ENCODE results near the gene GAGE12C.
"Not testable (repeated sequence)": the region's sequence is repeated elsewhere in the genome, so short reads cannot be mapped to it uniquely, and the experiment has no call there.

GAGE12C gene

DNA sequence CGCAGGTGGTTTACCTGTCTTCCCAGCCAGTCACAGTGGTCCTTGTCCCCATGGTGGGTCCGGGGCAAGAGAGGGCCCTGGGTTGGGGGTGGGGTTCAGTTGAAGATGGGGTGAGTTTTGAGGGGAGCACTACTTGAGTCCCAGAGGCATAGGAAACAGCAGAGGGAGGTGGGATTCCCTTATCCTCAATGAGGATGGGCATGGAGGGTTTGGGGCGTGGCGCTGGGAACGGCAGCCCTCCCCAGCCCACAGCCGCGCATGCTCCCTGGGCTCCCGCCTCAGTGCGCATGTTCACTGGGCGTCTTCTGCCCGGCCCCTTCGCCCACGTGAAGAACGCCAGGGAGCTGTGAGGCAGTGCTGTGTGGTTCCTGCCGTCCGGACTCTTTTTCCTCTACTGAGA is at the start of gene GAGE12C:
TSS of gene GAGE12C (plus strand) at position 301 of the 400 bp plus-strand sequence. CDS start 1,155 bp downstream, outside the sequence.
- DNase-seq (ENCODE audit: low read depth in 2 of 2), result not testable (repeated sequence)

- DNase-seq (ENCODE audit: low read depth in 2 of 2), result not testable (repeated sequence)
Measured at GRCh38 chrX:49541433-49541832, 9.5 kb downstream of the GAGE12C start, which contains the start of gene GAGE12D. GAGE12D (plus strand) TSS chrX:49541733; CDS start chrX:49542888, 1,155 bp downstream.

GRCh38 chrX:49550989-49551388 is 19.0 kb downstream of the GAGE12C start, which contains the start of gene GAGE12E:
GAGE12E (plus strand) TSS chrX:49551289; CDS start chrX:49552444, 1,155 bp downstream.
- DNase-seq (ENCODE audit: low read depth in 2 of 2), result not testable (repeated sequence)

DNA sequence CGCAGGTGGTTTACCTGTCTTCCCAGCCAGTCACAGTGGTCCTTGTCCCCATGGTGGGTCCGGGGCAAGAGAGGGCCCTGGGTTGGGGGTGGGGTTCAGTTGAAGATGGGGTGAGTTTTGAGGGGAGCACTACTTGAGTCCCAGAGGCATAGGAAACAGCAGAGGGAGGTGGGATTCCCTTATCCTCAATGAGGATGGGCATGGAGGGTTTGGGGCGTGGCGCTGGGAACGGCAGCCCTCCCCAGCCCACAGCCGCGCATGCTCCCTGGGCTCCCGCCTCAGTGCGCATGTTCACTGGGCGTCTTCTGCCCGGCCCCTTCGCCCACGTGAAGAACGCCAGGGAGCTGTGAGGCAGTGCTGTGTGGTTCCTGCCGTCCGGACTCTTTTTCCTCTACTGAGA is 28.6 kb downstream of the GAGE12C start, which contains the start of gene GAGE12F:
TSS of gene GAGE12F (plus strand) at position 301 of the 400 bp plus-strand sequence. CDS start 1,155 bp downstream, outside the sequence.
- not testable (repeated sequence) for DNase-seq (ENCODE audit: low read depth in 2 of 2)

GRCh38 chrX:49568728-49569127 is 36.8 kb downstream of the GAGE12C start:
- not testable (repeated sequence) for DNase-seq (ENCODE audit: low read depth in 2 of 2)

DNA sequence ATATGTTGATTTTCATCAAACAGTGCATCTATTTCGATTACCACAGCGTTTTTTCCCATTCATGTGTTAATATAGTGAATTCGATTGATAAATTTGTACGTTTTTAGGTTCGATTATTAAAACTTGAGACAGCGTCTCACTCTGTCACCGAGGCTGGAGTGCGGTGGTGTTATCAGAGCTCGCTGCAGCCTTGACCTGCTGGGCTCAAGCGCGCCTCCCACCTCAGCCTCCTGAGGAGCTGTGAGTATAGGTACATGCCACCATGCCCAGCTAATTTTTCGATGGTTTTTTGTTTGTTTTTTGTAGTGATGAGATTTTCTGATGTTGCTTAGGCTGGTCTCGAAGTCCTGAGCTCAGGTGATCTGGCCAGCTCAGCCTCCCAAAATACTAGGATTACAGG is 37.2 kb downstream of the GAGE12C start:
- not testable (repeated sequence) for DNase-seq (ENCODE audit: low read depth in 2 of 2)

DNA sequence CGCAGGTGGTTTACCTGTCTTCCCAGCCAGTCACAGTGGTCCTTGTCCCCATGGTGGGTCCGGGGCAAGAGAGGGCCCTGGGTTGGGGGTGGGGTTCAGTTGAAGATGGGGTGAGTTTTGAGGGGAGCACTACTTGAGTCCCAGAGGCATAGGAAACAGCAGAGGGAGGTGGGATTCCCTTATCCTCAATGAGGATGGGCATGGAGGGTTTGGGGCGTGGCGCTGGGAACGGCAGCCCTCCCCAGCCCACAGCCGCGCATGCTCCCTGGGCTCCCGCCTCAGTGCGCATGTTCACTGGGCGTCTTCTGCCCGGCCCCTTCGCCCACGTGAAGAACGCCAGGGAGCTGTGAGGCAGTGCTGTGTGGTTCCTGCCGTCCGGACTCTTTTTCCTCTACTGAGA is 38.1 kb downstream of the GAGE12C start, which contains the start of gene GAGE12G:
TSS of gene GAGE12G (plus strand) at position 301 of the 400 bp plus-strand sequence. CDS start 1,155 bp downstream, outside the sequence.
- not testable (repeated sequence) for DNase-seq (ENCODE audit: low read depth in 2 of 2)

DNA sequence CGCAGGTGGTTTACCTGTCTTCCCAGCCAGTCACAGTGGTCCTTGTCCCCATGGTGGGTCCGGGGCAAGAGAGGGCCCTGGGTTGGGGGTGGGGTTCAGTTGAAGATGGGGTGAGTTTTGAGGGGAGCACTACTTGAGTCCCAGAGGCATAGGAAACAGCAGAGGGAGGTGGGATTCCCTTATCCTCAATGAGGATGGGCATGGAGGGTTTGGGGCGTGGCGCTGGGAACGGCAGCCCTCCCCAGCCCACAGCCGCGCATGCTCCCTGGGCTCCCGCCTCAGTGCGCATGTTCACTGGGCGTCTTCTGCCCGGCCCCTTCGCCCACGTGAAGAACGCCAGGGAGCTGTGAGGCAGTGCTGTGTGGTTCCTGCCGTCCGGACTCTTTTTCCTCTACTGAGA is 47.7 kb downstream of the GAGE12C start, which contains the start of gene GAGE12H:
TSS of gene GAGE12H (plus strand) at position 301 of the 400 bp plus-strand sequence. CDS start 1,155 bp downstream, outside the sequence.
- not testable (repeated sequence) for DNase-seq (ENCODE audit: low read depth in 2 of 2)

All from activated CD4-positive, alpha-beta T cell treated with anti-CD3 and anti-CD28 coated beads for 24 hours (primary cell).